IMR-90 (cell line): ENCODE data around the gene CHCHD4. TPM values are rescaled to one million over a fixed set of nuclear protein-coding genes. Genes with fewer than 3 reads are reported as not detected.
A peak's percentile ranks its signal among the peaks of the same experiment; 100 is the strongest.

Source experiments
- ATAC-seq: fragments of 200-7000 bp; cut with Tn5 transposase; 2 replicates; pipeline ENCODE4 v1.9.1; 2020; ENCODE audit warnings: low read depth, mild to moderate bottlenecking, moderate library complexity
- BruUV-seq: library from RNA; stranded (reverse); fragments of 400-500 nt; replicated peaks from 2 replicates; lab custom pipeline; 2021; lab: Mats Ljungman, UMichigan
- CTCF ChIA-PET: fragments of 300-600 bp; formaldehyde crosslinking; extraction: SDS; loops from one replicate; lab custom pipeline; 2021; ENCODE audit warnings: antibody characterized with exemption; lab: Yijun Ruan, JAX
- POLR2A ChIA-PET: fragments of 300-600 bp; sonication (Branson Sonifier 250); formaldehyde crosslinking; loops from one replicate; lab custom pipeline; 2022; ENCODE audit warnings: antibody characterized with exemption; ENCODE audit not compliant: unreplicated experiment; lab: Charles Lee
- DNase-seq: peaks from one replicate; pipeline ENCODE4 v3.0.0; 2013
- H2AFZ ChIP-seq: replicated peaks from 2 replicates; pipeline ENCODE3; 2013; ENCODE audit warnings: low read length, mild to moderate bottlenecking; ENCODE audit not compliant: poor library complexity
- H2AK5ac ChIP-seq: 2 replicates; pipeline ENCODE4 v1.6.1; 2013; ENCODE audit warnings: low read depth, low read length, inconsistent platforms
- H2AK9ac ChIP-seq: replicated peaks from 2 replicates; pipeline ENCODE3; 2013; ENCODE audit warnings: mild to moderate bottlenecking, low read depth, low read length, moderate library complexity; ENCODE audit not compliant: poor library complexity
- H2BK120ac ChIP-seq: 2 replicates; pipeline ENCODE4 v1.6.1; 2013; ENCODE audit warnings: low read depth, low read length, inconsistent platforms
- H2BK15ac ChIP-seq: 3 replicates; pipeline ENCODE4 v1.6.1; 2013; ENCODE audit warnings: low read depth, low read length, inconsistent platforms
- H2BK20ac ChIP-seq: 2 replicates; pipeline ENCODE4 v1.6.1; 2013; ENCODE audit warnings: low read depth, mild to moderate bottlenecking, inconsistent platforms, low read length, moderate library complexity
- H2BK5ac ChIP-seq: 2 replicates; pipeline ENCODE4 v1.6.1; 2013; ENCODE audit warnings: mild to moderate bottlenecking, low read depth, low read length, inconsistent platforms; ENCODE audit not compliant: poor library complexity, severe bottlenecking
- H3K14ac ChIP-seq: replicated peaks from 2 replicates; pipeline ENCODE4 v1.6.1; 2013; ENCODE audit warnings: low read depth, low read length, inconsistent platforms
- H3K18ac ChIP-seq: 2 replicates; pipeline ENCODE4 v1.6.1; 2013; ENCODE audit warnings: low read depth, low read length, control low read depth
- H3K23ac ChIP-seq: 2 replicates; pipeline ENCODE4 v1.6.1; 2013; ENCODE audit warnings: low read depth, low read length, inconsistent platforms
- H3K27ac ChIP-seq: 2 replicates; pipeline ENCODE4 v1.5.1; 2013; ENCODE audit warnings: mild to moderate bottlenecking, control low read depth, low read length; ENCODE audit not compliant: insufficient read depth
- H3K27me3 ChIP-seq: 2 replicates; pipeline ENCODE4 v1.6.1; 2013; ENCODE audit warnings: low read length; ENCODE audit not compliant: control insufficient read depth, insufficient read depth
- H3K36me3 ChIP-seq: 2 replicates; pipeline ENCODE4 v1.6.1; 2013; ENCODE audit warnings: low read length, mixed read lengths; ENCODE audit not compliant: control insufficient read depth, insufficient read depth
- H3K4ac ChIP-seq: 2 replicates; pipeline ENCODE4 v1.6.1; 2013; ENCODE audit warnings: low read depth, low read length, inconsistent platforms
- H3K4me1 ChIP-seq: 2 replicates; pipeline ENCODE4 v1.6.1; 2013; ENCODE audit warnings: low read length, mixed read lengths; ENCODE audit not compliant: control insufficient read depth, insufficient read depth
- H3K4me2 ChIP-seq: 2 replicates; pipeline ENCODE4 v1.6.1; 2013; ENCODE audit warnings: low read depth, mild to moderate bottlenecking, control low read depth, low read length, moderate library complexity
- H3K4me3 ChIP-seq: 2 replicates; pipeline ENCODE4 v1.5.1; 2013; ENCODE audit warnings: low read depth, mild to moderate bottlenecking, control low read depth, low read length, moderate library complexity; ENCODE audit not compliant: insufficient read depth
- H3K56ac ChIP-seq: 2 replicates; pipeline ENCODE4 v1.6.1; 2013; ENCODE audit warnings: low read length, inconsistent platforms; ENCODE audit not compliant: insufficient read depth; ENCODE audit errors: extremely low read depth
- H3K79me1 ChIP-seq, 2 experiments: 2 replicates each; pipeline ENCODE4 v1.6.1; 2013; ENCODE audit warnings: low read length in 2 of 2, inconsistent platforms in 1 of 2, low read depth in 1 of 2
- H3K9ac ChIP-seq: 2 replicates; pipeline ENCODE4 v1.6.1; 2013; ENCODE audit warnings: low read depth, low read length, control low read depth
- H3K9me1 ChIP-seq: 2 replicates; pipeline ENCODE4 v1.6.1; 2013; ENCODE audit warnings: low read length, inconsistent platforms; ENCODE audit not compliant: insufficient read depth
- H3K9me3 ChIP-seq: 2 replicates; pipeline ENCODE4 v1.6.1; 2013; ENCODE audit warnings: low read length; ENCODE audit not compliant: control insufficient read depth, insufficient read depth
- H4K20me1 ChIP-seq: 2 replicates; pipeline ENCODE4 v1.6.1; 2013; ENCODE audit warnings: low read length, inconsistent platforms; ENCODE audit not compliant: insufficient read depth
- H4K5ac ChIP-seq: 2 replicates; pipeline ENCODE4 v1.6.1; 2013; ENCODE audit warnings: mild to moderate bottlenecking, low read depth, low read length, control low read depth
- H4K8ac ChIP-seq, 2 experiments: 2 replicates each; pipeline ENCODE4 v1.6.1; 2013; ENCODE audit warnings: low read depth in 2 of 2, low read length in 2 of 2, control low read depth in 1 of 2, inconsistent platforms in 1 of 2
- H4K91ac ChIP-seq: 2 replicates; pipeline ENCODE4 v1.6.1; 2013; ENCODE audit warnings: low read depth, low read length, inconsistent platforms; ENCODE audit not compliant: insufficient read depth
- FOS ChIP-seq: fragments of 150-350 bp; IDR thresholded peaks from 2 replicates; pipeline ENCODE4 v1.6.1; 2016; ENCODE audit warnings: low read depth, low read length
- MAFK ChIP-seq: IDR thresholded peaks from 2 replicates; pipeline ENCODE4 v1.6.1; 2012; ENCODE audit warnings: low read depth, low read length, improper control_type of control experiment
- POLR2A ChIP-seq: IDR thresholded peaks from 2 replicates; pipeline ENCODE4 v1.6.1; 2012; ENCODE audit warnings: mild to moderate bottlenecking, low read depth, low read length
- RFX5 ChIP-seq: IDR thresholded peaks from 2 replicates; pipeline ENCODE4 v1.8.0; 2012; ENCODE audit warnings: low read depth, mild to moderate bottlenecking, low read length, moderate library complexity
- WGBS, 2 experiments: methylation state at CpG; one replicate each; pipeline versions ENCODE4 v1.1.5 to v1.1.7; 2013; ENCODE audit warnings: missing lambda C conversion rate in 2 of 2; ENCODE audit not compliant: insufficient read length in 1 of 2; ENCODE audit errors: extremely low coverage in 2 of 2; 5-methylcytosine and 5-hydroxymethylcytosine counted together
- dilution Hi-C: fragments of 300-500 bp; cut with HindIII; formaldehyde crosslinking; loops from one replicate; pipeline ENCODE4 v1.14.3; 2018; ENCODE audit warnings: low sequenced_read_pairs; ENCODE audit not compliant: unreplicated experiment
- in situ Hi-C: fragments of 300-500 bp; cut with MboI; formaldehyde crosslinking; loops from 3 replicates; pipeline ENCODE4 v1.14.3; 2019; ENCODE audit warnings: low sequenced_read_pairs, inconsistent platforms, mixed read lengths
- intact Hi-C: fragments of 100-400 bp; cut with micrococcal nuclease; formaldehyde crosslinking; loops from 2 replicates; pipeline ENCODE4 v1.10.0; 2022
- polyA plus RNA-seq, 3 experiments: library from polyadenylated mRNA; depleted of rRNA; stranded (reverse); fragments of >200 nt; gene quantifications; 2 replicates each; pipeline ENCODE4 v1.2.3, GENCODE V29; 2012; ENCODE audit warnings: low replicate concordance in 1 of 3
- total RNA-seq: library from RNA; depleted of rRNA; stranded (reverse); fragments of >200 nt; gene quantifications from 2 replicates; pipeline ENCODE4 v1.2.3, GENCODE V29; 2012
- TF ChIP-seq, protein P1 (sequence below): fragments of 150-350 bp; IDR thresholded peaks from 2 replicates; pipeline ENCODE4 v1.6.1; 2016; ENCODE audit warnings: low read depth, mild to moderate bottlenecking, low read length, moderate library complexity, borderline replicate concordance
- TF ChIP-seq, protein P2 (sequence below): conservative IDR thresholded peaks from 2 replicates; pipeline ENCODE4 v1.5.1; 2012; ENCODE audit warnings: mild to moderate bottlenecking, low read depth, low read length, improper control_type of control experiment

Gene CHCHD4
- total and polyA plus RNA-seq, 2 of the 4 experiments (the other 2 are of a cell fraction): 9.0 to 9.8 TPM

DNA sequence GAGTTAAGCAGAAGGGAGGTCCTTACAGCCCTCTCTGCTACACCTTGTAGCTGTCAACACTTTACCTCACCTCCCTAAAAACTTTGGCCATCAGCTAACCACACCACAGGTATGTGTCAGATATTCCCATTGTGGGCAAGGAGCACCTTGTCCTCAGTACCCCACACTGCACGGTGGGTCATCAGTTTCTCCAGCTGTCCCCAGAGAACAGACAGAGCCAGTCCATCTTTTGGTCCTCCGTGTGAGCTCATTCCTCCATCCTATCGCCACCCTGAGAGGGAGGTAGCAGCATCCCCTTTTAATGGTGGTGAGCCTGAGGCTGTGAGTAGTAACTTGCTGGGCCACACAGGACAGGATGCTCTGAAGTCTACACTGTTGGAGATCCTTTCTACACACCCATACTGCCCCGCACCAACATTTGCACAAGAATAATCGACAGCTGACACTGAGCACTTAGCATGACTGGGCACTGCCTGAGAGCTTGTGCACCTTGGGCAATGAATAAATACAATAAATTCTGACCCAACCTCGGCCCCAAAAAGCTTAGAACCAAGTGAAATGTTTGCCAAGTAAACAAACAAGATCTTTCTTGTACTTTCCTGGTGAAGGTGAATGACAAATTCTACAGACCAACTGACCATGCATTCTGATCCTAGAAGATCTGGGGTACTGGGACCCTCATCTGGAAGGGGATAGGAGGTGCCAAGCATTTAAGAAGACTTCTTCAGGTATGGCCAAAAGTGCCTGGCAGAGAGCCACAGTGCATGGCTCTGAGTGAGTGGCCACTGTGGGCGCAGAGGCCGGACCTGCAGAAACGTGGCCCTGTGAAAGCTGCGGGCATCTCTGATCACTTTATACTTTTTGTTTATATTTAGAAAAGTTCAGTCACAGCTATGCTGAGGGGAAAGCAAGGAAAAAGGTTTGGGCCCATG lies 6.9 kb downstream of the CHCHD4 start:
- Histone ChIP-seq H2AK9ac (no peak overlapping the region), H4K5ac (no peak overlapping the region), H4K20me1 (no peaks in the 10 kb centered on the region), H2AK5ac (no peak overlapping the region), H3K56ac (no peak overlapping the region), H3K4ac (no peak overlapping the region), H3K14ac (no peak overlapping the region), H2BK120ac (no peak overlapping the region), H3K27ac (peak overlapping the region; percentile 7; the same call in 1 of the 2 replicates), H3K23ac (no peak overlapping the region), H2BK5ac (no peak overlapping the region), H3K9me3 (no peaks in the 10 kb centered on the region), H2AFZ (no peak overlapping the region), H3K27me3 (no peaks in the 10 kb centered on the region), H3K4me1 (peaks cover 6% of the 10 kb centered on the region; the same call in 1 of the 2 replicates), H3K4me2 (no peak overlapping the region), H2BK15ac (no peak overlapping the region), H3K36me3 (peaks cover 16% of the 10 kb centered on the region), H3K9me1 (peaks cover 12% of the 10 kb centered on the region; the same call in 1 of the 2 replicates), H3K4me3 (no peak overlapping the region), H2BK20ac (no peak overlapping the region), H4K8ac (no peak overlapping the region), H3K79me1 (peaks cover 20 to 25% of the 10 kb centered on the region in 2 experiments), H3K9ac (no peak overlapping the region), H3K18ac (no peak overlapping the region), H4K91ac (no peak overlapping the region)
- no TSS peak for BruUV-seq
- CTCF ChIA-PET: no interaction called here
- in situ Hi-C loops: loop anchor here (25.0 kb wide), 2 partner anchors 230 to 630 kb away; partner anchors contain the start of genes HDAC11 and WNT7A
- intact Hi-C loops: no loop called here
- TF ChIP-seq, protein P1, sequence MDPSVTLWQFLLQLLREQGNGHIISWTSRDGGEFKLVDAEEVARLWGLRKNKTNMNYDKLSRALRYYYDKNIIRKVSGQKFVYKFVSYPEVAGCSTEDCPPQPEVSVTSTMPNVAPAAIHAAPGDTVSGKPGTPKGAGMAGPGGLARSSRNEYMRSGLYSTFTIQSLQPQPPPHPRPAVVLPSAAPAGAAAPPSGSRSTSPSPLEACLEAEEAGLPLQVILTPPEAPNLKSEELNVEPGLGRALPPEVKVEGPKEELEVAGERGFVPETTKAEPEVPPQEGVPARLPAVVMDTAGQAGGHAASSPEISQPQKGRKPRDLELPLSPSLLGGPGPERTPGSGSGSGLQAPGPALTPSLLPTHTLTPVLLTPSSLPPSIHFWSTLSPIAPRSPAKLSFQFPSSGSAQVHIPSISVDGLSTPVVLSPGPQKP: no peak
- TF ChIP-seq MAFK (no peak), FOS (no peak), POLR2A (no peak), RFX5 (no peak)
- TF ChIP-seq, protein P2, sequence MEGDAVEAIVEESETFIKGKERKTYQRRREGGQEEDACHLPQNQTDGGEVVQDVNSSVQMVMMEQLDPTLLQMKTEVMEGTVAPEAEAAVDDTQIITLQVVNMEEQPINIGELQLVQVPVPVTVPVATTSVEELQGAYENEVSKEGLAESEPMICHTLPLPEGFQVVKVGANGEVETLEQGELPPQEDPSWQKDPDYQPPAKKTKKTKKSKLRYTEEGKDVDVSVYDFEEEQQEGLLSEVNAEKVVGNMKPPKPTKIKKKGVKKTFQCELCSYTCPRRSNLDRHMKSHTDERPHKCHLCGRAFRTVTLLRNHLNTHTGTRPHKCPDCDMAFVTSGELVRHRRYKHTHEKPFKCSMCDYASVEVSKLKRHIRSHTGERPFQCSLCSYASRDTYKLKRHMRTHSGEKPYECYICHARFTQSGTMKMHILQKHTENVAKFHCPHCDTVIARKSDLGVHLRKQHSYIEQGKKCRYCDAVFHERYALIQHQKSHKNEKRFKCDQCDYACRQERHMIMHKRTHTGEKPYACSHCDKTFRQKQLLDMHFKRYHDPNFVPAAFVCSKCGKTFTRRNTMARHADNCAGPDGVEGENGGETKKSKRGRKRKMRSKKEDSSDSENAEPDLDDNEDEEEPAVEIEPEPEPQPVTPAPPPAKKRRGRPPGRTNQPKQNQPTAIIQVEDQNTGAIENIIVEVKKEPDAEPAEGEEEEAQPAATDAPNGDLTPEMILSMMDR: no peak
- dilution Hi-C loops: no loop called here
- no peak for ATAC-seq
- WGBS, 2 experiments: 80% methylated on average over 1 of the region's 10 CpGs; no CpG with 5 or more reads in 1 of the 2 experiments
- no peak for DNase-seq
- POLR2A ChIA-PET: no interaction called here
